ENCODE data around the gene PKN1.

Gene PKN1

DNA sequence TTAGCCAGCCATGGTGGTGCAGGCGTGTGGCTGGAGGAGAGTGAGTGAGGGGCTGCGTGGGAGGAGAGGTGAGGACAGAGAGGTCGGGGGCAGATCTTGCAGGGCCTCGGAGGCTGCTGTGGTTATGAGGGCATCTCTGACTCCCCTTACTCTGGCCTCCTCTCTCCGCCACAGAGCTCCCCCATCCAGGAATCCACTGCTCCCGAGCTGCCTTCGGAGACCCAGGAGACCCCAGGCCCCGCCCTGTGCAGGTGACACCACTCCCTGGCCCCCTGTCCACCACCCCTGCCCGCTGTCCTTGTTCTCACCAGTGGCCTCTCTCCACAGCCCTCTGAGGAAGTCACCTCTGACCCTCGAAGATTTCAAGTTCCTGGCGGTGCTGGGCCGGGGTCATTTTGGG lies 34.3 kb downstream of the PKN1 start:
- TF ChIP-seq, protein P1, sequence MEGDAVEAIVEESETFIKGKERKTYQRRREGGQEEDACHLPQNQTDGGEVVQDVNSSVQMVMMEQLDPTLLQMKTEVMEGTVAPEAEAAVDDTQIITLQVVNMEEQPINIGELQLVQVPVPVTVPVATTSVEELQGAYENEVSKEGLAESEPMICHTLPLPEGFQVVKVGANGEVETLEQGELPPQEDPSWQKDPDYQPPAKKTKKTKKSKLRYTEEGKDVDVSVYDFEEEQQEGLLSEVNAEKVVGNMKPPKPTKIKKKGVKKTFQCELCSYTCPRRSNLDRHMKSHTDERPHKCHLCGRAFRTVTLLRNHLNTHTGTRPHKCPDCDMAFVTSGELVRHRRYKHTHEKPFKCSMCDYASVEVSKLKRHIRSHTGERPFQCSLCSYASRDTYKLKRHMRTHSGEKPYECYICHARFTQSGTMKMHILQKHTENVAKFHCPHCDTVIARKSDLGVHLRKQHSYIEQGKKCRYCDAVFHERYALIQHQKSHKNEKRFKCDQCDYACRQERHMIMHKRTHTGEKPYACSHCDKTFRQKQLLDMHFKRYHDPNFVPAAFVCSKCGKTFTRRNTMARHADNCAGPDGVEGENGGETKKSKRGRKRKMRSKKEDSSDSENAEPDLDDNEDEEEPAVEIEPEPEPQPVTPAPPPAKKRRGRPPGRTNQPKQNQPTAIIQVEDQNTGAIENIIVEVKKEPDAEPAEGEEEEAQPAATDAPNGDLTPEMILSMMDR (conservative IDR thresholded peaks at IDR 0.05): no peak
- TF ChIP-seq ZFX (IDR thresholded peaks at IDR 0.05): no peak
- no peak overlapping the region for H3K27ac ChIP-seq

DNA sequence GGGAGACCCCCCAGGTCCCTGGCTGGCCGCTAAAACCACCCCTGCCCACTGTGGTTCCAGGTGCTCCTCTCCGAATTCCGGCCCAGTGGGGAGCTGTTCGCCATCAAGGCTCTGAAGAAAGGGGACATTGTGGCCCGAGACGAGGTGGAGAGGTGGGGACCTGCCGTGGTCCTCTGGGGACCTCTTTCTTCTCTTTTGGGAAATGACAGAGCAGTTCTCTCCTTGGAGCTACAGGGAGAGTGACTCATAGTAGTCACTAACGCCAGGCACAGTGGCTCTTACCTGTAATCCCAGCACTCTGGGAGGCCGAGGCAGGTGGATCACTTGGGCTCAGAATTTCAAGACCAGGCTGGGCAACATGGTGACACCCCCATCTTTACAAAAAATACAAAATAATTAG lies 34.7 kb downstream of the PKN1 start:
- no peak overlapping the region for H3K27ac ChIP-seq
- TF ChIP-seq, protein P1 (conservative IDR thresholded peaks at IDR 0.05): no peak
- no peak for TF ChIP-seq ZFX (IDR thresholded peaks at IDR 0.05)

DNA sequence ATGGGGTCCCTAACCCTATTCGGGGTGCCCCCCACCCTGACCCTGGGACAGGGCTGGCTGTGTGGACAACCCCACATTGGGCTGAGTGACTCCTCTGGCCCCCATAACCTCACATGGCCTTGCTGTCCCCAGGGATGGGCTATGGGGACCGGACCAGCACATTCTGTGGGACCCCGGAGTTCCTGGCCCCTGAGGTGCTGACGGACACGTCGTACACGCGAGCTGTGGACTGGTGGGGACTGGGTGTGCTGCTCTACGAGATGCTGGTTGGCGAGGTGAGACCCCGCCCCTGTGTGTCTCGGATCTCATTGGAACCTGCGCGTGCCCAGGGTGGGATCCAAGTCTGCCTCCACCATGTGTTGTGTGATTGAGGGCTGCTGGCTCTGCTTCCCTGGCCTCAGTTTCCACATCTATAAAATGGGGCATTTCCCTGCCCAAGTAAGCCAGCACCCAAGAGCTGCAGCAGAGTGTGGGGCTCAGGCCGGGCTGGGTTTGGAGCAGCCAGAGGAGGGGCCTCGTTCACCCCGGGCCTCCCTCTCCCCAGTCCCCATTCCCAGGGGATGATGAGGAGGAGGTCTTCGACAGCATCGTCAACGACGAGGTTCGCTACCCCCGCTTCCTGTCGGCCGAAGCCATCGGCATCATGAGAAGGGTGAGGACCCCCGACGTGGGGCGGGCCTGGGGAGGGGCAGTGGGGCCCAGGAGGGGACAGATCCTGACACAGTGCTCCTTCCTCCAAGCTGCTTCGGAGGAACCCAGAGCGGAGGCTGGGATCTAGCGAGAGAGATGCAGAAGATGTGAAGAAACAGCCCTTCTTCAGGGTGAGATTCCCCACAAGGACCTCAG lies 37.1 kb downstream of the PKN1 start:
- no peak for TF ChIP-seq ZFX (IDR thresholded peaks at IDR 0.05)
- TF ChIP-seq, protein P1 (conservative IDR thresholded peaks at IDR 0.05): no peak
- no peak overlapping the region for H3K27ac ChIP-seq

DNA sequence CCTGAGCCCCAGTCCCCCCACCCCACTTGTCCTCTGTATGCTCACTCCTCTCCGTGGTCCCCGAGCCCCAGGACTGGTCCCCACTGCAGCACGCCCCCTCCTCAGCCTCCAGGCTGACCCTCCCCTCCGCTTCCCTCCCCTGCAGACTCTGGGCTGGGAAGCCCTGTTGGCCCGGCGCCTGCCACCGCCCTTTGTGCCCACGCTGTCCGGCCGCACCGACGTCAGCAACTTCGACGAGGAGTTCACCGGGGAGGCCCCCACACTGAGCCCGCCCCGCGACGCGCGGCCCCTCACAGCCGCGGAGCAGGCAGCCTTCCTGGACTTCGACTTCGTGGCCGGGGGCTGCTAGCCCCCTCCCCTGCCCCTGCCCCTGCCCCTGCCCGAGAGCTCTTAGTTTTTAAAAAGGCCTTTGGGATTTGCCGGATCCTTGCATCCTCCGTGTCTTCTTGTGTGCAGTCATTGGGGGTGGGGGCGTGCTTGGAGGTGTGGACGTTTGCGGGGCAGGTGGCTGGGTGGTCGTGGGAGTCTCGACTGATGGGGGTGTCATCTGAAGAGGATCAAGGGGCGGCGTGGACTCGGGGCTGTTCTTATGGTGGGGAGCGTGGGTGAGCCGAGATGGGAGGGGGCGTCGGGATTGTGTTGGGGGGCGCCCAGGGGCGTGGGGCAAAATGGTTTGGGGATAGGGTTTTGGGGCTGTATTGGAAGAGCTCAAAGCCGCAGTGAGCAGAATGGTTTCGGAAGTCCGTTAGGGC lies 38.5 kb downstream of the PKN1 start:
- TF ChIP-seq, protein P1 (conservative IDR thresholded peaks at IDR 0.05): no peak
- no peak for TF ChIP-seq ZFX (IDR thresholded peaks at IDR 0.05)
- no peak overlapping the region for H3K27ac ChIP-seq

DNA sequence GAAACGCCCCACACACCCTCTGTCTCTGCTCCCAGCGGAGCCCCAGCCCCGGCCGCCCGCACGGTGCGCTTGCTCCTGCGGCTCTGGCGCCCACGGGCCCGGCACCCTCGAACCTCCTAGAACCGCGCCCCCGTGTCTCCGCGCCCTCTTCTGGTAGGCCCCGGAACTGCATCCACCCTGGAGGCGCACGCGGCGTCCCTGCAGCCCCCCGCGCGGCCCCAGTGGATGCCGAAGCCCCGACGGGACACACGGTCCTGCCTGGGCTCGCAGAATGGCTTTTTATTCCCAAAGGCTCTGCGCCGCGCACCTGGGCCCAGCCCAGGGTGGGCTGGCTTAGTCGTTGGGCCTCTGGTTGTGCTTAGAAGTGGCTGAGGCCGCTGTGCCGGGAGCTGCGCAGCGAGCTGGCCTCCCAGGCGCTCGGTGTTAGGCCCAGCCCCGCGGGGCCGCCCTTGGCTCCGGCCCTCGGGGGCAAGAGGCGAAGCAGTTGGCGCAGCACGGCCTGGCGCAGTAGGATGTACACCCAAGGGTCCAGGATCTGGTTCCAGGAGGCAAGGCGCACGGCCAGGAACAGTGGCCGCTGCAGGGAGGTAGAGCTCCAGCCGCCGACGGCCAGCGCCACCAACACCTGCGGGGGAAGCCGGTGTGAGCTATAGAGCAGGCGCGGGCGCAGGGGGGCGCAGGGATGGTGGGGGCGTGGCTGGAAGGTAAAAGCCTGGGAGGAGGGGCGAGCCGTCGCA lies 39.3 kb downstream of the PKN1 start:
- no peak overlapping the region; the same call in 1 of the 2 replicates for H3K27ac ChIP-seq
- TF ChIP-seq, protein P1 (conservative IDR thresholded peaks at IDR 0.05): peak; percentile 98
- TF ChIP-seq ZFX (IDR thresholded peaks at IDR 0.05): no peak

DNA sequence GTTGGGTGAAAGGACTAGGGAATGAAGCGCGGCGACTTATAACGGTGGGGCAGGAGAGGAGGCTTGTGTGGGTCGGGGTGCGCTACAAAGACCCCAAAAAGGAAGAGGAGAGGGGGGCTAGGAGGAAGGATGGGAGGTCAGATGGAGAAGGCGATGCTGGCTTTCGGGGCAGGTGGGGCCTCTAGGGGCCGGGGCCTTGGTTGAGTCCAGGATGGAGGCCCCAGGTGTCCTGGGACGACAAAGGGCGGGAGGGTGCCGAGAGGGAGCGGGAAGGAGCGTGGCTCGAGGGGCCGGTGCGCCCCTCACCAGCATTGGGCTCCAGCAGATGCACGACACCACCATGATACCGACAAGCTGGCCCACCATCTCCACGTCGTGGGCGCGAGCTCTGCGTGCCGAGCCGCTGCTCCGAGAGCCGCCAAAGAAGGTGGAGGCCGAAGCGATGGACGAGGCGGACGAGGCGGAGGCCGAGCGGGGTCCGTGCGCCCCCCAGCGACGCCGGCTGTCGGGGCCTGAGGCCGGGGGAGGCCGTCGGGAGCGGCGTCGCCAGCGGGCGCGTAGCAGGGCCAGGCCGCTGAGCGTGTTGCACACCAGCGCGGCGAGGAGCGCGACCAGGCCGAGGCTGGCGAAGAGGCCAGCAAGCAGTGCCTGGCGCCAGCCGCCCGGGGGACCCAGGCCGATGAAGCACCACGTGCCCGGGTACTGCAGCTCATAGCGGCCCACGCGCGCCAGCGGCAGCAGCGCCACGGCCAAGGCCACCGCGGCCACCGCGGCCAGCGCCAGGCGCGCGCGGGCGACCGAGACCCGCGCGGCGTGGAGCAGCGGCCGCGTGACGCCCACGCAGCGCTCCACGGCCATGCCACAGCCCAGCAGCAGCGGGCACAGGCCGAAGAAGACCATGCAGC lies 40.2 kb downstream of the PKN1 start:
- TF ChIP-seq, protein P1 (conservative IDR thresholded peaks at IDR 0.05): no peak
- no peak overlapping the region for H3K27ac ChIP-seq

Data from C4-2B (cell line).